AML-193 (cell line): Measurements from ENCODE around the gene PCSK9.

ENCODE experiments used
- DNase-seq, 2 experiments: peaks; one replicate each; lab custom pipeline; 2025; lab: John Stamatoyannopoulos, UW

PCSK9 gene

DNA sequence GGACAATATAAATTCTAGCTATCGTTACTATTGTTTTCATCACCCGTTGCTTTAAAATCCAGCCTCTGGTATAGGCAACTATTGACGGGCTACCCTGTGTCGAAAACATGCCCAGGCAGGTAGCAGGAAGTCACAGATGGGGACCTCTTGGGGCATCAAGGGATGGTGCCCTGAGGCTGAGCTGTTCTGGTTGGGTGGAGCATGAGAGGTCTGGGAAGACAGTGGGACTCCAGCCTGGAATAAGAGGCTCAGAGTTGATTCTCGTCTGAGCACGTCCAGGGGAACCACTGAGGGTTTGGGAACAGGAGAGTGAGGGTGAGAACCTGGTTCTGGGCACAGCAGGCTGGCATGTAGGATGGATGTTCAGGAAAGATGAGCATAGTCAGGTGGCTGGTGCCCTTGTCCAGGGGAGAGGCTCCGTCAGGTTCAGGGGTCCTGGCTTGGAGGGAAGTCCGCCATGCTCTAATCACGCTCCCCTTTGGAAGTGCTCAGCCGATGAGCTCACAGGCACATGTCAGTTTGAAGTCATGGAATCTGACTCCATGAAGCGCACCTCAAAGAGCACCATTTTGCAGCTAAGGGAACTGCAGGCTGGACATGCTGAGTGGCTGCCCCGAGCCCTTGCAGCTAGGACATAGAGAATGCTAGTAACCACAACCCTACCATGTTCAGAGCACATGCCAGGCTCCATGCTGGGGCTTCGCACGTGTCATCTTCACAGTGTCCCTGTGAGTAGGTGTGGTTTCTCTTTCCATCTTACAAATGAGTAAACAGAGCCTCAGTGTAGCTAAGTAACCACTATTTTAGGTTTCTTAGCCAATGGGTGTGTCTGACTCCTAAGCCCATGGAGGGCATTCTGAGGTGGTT lies 21.0 kb downstream of the PCSK9 start:
- DNase-seq, result no peak

DNA sequence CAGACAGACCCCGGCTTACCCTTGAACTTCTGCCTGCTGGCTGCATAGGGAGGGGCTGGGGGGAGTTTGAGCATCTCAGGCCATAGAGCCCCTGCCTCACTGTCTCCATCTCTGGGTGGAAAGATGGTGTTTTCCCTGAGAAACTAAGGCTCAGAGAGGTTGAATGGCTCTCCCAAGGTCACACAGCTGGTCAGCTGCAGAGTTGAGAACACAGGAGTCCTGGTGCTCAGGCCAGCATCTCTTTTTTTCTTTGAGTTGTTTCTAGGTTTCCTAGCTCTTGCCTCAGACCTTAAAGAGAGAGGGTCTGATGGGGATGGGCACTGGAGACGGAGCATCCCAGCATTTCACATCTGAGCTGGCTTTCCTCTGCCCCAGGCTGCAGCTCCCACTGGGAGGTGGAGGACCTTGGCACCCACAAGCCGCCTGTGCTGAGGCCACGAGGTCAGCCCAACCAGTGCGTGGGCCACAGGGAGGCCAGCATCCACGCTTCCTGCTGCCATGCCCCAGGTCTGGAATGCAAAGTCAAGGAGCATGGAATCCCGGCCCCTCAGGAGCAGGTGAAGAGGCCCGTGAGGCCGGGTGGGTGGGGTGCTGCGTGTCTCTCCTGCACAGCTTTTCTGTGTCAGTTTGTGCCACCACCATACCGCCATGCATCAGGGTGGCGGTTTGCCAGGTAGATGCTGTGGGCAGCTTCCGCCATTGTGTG lies 21.8 kb downstream of the PCSK9 start:
- no peak for DNase-seq

DNA sequence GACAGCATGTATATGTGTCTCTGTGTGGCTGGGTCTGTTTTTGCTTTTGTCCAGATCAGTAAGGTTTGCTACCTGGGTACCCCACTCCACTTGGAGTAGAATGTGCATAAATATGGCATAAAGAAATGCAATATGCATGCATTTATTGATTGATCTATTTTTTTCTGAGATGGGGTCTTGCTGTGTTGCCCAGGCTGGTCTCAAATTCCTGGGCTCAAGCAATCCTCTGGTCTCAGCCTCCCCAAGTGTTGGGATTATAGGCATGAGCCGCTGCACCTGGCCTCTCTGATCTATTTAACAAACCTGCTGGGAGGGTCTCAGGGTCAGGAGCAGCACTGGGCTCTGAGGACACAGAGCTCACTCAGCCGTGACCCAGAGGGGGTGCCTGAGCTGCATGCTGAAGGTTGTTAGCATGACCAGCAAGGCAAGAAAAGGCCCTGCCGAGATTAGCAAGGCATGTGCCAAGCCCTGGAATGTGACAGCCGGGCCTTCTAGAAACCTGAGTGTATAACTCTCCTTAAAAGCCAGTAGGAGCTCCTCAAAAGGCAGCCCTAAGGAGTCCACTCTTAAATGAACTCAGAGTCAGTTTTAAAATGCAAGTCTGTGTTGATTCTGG lies 22.5 kb downstream of the PCSK9 start:
- no peak for DNase-seq

DNA sequence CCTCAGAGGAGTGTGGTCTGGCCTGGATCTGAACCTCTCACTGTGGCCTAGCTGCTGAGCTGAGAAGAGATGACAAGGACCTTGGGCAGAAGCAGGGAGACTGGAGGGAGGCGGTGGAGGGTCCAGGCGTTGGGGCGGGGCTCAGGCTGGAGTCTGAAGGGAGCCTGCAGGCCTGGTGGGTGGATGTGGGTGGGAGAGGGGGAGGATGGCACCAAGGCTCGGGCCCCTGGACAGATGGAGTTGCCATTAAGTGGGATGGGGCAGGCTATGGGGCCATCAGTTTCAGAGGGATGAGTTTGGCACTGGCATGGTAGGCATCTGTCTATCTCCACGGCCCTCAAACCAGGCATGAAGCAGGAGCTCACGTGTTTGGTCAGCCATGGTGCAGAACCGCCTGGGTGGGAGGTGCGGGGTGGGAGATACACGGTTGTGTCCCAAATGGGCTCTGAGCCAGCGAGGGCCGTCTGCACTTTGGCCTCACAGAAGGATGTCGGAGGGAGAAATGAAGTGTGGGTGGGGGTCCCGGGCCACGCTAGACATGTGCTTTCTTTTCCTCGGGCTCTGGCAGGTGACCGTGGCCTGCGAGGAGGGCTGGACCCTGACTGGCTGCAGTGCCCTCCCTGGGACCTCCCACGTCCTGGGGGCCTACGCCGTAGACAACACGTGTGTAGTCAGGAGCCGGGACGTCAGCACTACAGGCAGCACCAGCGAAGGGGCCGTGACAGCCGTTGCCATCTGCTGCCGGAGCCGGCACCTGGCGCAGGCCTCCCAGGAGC lies 23.6 kb downstream of the PCSK9 start:
- no peak for DNase-seq

DNA sequence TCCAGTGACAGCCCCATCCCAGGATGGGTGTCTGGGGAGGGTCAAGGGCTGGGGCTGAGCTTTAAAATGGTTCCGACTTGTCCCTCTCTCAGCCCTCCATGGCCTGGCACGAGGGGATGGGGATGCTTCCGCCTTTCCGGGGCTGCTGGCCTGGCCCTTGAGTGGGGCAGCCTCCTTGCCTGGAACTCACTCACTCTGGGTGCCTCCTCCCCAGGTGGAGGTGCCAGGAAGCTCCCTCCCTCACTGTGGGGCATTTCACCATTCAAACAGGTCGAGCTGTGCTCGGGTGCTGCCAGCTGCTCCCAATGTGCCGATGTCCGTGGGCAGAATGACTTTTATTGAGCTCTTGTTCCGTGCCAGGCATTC lies 24.2 kb downstream of the PCSK9 start:
- DNase-seq, result no peak

DNA sequence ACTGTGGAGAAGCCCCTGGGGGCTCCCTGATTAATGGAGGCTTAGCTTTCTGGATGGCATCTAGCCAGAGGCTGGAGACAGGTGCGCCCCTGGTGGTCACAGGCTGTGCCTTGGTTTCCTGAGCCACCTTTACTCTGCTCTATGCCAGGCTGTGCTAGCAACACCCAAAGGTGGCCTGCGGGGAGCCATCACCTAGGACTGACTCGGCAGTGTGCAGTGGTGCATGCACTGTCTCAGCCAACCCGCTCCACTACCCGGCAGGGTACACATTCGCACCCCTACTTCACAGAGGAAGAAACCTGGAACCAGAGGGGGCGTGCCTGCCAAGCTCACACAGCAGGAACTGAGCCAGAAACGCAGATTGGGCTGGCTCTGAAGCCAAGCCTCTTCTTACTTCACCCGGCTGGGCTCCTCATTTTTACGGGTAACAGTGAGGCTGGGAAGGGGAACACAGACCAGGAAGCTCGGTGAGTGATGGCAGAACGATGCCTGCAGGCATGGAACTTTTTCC lies 24.8 kb downstream of the PCSK9 start:
- DNase-seq, result no peak

DNA sequence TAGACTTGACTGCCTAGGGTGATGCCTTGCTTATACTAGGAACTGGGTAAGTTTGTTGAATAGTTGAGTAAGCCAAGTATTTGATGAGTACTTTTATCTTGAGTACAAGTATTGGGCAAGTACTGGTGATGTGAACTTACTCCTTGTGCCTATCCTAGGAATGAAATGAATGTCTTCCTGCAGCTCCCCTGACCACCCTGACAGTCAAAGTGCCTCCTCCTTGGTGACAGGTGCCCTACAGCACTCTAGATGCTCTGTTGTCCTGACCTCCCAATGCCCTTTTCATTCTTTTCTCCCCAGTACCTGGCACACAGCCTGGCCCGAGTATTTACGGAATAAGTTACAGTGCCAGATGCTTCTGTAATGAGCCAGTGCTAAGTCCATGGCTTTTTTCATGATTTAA lies 25.5 kb downstream of the PCSK9 start:
- DNase-seq, result peak in 1 of 2 experiments; percentile 5

DNA sequence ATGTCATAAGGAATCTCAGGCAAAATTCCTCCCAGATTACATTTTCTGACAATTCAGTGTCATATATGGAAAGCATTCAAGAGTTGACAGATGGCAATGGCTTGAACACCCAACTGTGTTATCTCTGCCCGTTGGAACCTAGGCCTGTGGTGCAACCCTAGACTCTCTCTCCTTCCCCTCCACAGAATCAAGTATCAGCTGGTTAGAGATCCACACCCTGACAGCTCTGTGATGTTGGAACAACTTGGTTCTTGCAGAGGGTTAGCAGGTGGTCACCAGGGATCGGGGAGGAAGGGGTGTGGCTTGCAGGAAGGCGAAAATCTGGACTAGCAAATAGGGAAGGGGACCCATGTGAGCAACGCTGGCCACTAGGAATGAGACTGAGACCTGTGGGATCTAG lies 26.3 kb downstream of the PCSK9 start:
- no peak for DNase-seq

DNA sequence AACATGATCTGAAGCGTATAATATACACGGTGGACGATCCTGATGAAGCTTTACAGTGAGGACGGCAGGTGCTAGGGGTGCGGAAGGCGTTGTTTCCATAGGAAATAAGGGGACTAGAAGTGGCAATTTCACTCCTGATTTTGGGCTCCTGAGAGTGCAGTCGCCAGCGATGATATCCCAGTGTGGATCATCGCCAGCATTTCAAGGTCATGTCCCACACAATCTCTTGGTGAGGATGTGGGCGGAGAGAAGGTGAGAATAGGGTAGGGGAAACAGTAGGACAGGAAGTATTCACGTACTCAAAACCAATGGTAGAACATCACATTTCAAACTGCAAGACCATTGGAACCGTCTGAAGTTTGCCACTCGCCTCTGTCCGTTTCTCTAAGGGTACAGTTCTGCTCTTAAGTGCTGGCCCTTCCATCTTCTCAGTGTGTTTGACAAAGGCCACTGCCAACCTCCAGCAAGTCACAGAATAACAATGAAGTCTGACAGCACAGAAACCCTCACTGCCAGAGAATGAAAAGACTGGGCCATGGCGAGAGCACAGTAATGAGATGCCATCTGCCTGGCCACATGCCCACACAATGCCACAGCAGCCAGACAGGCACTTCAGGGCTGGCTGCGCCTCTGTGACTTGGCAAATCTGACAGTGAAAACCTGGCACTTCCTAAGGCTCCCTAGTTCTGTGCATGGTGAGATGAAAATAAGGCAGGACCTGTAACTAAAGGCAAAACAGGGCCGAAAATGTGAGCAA lies 27.9 kb downstream of the PCSK9 start:
- DNase-seq, result no peak

DNA sequence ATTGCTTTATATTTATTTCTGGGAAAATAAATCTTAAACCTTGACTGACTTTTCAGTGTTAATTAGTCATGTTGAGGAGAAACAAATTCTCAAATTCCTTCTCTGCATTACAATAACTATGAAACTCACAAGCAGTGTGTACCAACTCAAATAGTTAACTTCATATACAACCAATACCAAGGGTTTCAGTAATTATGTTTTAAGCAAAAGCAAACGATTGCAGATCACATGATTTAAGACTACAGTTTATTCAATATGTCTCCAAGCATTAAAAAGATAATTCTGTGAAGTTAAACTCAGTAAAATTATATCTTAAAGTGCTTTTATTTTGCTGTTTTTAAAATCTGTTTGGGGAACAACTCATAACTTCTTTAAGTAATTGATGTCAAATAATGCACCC lies 28.6 kb downstream of the PCSK9 start:
- DNase-seq, result no peak

DNA sequence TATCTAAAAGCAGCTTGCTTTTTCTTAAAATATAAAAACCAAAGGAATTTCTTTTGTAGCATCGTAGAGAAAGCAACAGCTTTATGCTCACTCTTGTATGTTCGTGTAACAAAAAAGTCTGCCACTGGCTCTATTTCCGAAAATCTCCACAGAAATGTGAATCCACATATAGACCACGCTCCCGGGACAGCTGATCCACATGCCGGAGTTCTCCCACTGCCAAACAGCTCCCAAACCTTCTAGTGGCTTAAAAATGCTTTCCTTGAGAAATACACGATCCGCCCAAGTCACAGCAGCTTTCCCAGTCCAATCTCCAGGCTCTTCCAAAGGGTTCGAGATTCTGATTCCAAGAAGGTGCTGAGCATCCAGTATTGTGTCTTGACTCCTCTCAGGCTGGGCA lies 29.3 kb downstream of the PCSK9 start:
- no peak for DNase-seq

DNA sequence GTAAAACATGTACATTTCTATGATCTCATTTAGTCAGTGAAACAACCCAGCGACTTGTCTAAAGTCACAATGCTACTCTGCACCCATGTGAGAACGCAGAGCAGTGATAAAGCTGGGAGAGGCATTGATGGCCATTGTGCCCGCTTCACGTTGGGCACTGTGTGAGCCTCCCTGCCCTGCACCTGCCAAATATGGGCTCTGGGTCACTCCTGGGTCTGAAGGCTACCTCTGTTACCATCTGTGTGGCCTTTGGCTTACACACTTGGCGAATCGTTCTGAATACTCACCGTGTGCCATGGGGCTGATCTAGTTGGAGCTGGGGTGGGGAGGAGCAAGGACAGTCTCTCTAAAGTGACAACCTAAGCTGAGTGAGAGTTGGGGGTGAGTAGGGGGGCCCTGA lies 29.9 kb downstream of the PCSK9 start:
- DNase-seq, result no peak

DNA sequence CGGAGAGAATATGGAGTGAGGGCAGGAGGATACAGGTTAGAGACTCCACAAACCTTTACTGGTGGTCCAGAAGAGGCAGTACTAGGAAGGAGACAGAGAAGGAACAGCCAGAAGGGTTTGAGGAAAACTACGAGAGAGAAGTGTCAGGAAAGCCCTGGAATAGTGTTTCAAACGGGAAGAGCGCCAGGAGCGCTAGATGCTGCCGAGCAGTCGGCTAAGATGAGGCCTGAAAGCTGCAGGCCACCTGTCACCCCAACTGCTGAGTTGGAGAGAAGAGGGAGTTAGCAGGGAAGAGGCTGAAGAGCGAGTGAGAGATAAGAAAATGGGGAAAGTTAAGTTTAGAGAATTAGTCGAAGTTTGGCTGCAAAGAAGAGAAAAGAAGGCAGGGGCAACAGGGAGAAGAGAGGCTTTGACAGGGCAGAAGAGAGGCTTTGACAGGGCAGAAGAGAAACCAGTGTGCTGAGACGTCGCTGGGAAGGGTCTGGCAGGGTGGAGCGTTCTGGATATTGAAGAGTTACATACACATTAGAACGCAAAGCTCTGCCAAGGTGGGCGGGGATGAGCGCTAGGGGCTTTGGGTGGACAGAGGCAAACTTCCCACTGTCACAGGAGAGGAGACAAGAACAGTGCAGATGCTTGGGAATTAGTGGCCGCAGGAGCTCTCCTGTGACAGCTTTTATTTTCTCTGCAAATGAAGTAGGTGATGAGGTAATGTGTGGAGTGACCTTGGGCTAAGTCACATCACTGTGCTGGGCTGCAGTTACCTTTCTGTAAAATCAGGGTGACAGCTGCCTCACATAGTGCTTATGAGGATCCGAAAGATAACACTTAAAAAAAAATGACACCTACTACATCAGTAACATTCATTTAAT lies 31.2 kb downstream of the PCSK9 start:
- DNase-seq, result no peak

DNA sequence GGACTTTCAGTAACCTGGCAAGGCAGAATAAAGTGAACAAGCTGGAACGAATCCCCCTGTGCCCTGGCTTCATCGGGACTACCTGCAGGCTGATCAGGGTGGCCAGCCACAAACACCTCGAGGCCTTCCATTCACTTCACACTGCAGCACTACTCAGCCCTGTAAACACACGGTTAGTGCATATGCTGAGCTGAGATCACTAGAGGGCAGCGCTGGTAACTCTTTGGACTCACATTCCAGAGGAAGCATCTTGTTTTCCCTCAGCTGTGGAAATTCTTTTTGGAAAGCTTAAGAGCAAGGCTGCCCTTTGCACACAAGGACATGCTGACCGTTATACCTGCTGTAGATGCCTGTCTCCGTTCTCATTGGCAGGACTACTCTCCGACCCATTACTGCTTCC lies 32.1 kb downstream of the PCSK9 start:
- DNase-seq, result peak; percentile 8 to 22

DNA sequence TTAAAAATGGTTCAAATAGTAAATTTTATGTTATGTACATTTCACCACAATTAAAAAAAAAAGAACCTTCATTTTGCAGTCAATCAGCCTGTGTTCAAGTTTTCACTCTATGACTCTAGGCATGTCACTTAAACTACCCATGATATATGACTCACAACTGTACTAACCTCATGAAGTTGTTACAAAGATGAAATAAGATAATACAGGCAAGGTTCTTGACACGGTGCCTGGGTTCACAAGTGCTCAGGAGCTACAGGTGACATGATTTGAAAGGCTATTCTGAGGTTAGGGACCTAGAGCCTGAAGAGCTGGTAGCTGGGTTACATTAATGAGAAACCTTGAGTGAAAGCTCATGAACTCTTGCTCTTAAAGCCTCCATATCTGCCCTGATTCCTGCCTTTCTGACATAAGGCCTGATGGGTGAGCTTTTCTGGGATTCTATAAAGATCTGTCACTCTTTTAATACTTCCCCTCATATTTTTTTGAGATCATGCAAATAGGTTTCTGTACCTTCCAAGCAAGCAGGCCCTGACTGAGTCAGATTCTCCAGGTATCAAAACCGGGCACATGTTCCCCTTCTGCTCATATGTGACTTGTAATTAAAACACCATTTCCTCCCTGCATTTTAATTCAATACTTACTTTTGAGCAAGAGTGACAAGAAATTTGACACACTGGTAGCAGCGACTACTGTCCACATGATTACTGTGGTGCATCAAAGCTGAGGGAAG lies 34.0 kb downstream of the PCSK9 start:
- DNase-seq, result no peak

DNA sequence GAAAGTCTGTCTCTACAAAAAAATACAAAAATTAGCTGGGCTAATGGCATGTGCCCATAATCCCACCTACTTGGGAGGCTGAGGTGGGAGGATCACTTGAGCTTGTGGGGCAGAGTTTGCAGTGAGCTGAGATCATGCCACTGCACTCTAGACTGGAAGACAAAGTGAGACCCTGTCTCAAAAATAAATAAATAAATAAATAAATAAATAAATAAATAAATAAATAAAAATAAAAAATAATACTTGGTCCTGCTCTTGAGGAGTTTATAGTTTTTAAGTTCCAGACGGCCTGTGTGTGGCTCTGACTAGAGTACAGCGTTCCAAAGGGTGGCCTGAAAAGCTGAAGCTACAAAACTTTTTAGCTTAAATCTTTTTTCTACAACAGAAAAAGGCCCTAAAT lies 35.1 kb downstream of the PCSK9 start:
- no peak for DNase-seq

DNA sequence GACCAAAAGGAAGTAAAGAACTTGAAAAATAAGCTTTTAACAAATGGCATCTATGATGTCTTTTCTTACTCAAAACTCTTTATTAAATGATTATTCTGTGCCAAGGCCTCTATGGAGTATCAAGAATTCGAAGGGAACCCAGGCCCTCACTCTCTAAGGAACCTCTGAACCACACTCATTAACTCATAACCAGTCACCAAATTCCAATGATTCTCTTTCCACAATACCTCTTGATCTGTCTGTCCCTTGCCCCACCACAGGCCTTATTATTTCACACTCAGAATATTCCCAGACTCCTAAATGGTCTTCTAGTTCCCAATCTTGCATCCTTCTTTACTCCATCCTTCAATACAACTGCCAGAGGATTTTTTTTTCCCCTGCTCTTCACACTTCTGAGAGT lies 37.0 kb downstream of the PCSK9 start:
- no peak for DNase-seq

DNA sequence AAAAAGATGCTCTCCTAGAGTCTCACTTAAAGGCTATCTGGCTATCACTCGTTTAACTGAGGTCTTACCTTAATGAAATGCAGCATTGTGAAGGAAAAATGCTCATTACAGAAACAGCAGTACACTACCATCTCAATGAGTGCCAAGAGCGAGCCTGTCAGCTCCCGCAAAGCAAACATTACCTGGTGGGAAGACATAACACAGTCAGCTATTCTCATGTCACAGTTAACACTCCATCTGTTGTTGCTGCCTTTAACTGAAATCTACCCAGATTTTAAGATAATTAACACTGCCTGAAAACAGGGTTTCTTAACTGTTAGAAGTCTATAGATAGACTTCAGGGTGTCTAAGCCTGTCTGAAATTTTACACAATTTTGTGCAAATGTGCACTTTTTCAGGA lies 39.1 kb downstream of the PCSK9 start:
- no peak for DNase-seq

DNA sequence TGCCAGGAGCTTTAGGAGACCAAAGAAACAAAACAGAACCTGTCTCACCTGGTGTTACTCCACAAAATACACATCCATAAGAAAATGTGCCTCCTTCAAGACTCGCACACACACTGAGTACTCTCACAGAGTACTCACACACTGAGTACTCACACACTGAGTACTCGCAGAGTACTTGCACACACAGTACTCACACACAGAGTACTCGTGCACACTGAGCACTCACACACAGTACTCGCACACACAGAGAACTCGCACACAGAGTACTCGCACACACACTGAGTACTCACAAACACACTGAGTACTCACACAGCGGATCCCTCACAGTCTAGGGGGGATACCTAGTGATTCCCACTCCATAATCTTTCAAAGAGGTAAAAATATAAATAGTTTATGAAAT lies 40.3 kb downstream of the PCSK9 start:
- DNase-seq, result no peak
